CD4-positive, alpha-beta T cell (primary cell): ENCODE results near the gene IFT43. TPM values are rescaled to one million over a fixed set of nuclear protein-coding genes. Genes with fewer than 3 reads are reported as not detected.

ENCODE experiments used
- ATAC-seq: fragments of 200-7000 bp; cut with Tn5 transposase; one replicate; pipeline ENCODE4 v1.10.0; 2022; ENCODE audit warnings: mild to moderate bottlenecking; ENCODE audit not compliant: poor library complexity
- CTCF ChIA-PET: fragments of 350-600 bp; sonication (Branson Sonifier 250); formaldehyde crosslinking; loops from one replicate; lab custom pipeline; 2021; ENCODE audit warnings: antibody characterized with exemption, inconsistent platforms; lab: Charles Lee
- POLR2A ChIA-PET: fragments of 350-600 bp; sonication (Branson Sonifier 250); formaldehyde crosslinking; loops from one replicate; lab custom pipeline; 2021; ENCODE audit warnings: antibody characterized with exemption, inconsistent platforms; lab: Charles Lee
- DNase-seq, 14 experiments: peaks; one replicate each; pipeline ENCODE4 v3.0.0-alpha.2; 2013 to 2020; ENCODE audit warnings: mixed read lengths in 2 of 14
- H3K27ac ChIP-seq, 2 donors: one replicate each; pipeline versions ENCODE4 v1.5.1 to v1.7.0; 2013; ENCODE audit warnings: low read length in 2 of 2, low read depth in 1 of 2, mild to moderate bottlenecking in 1 of 2
- H3K27me3 ChIP-seq, 2 experiments: 1 replicate in 1 of 2; 2 replicates in 1 of 2; pipeline versions ENCODE4 v1.6.1 to v1.7.0; 2013; ENCODE audit warnings: low read length in 2 of 2, control low read depth in 1 of 2, mild to moderate bottlenecking in 1 of 2, moderate library complexity in 1 of 2; ENCODE audit not compliant: insufficient read depth in 2 of 2, control insufficient read depth in 1 of 2
- H3K36me3 ChIP-seq: one replicate; pipeline ENCODE4 v1.6.1; 2013; ENCODE audit warnings: low read length, control low read depth; ENCODE audit not compliant: insufficient read depth
- H3K4me1 ChIP-seq: one replicate; pipeline ENCODE4 v1.6.1; 2013; ENCODE audit warnings: low read length, control low read depth; ENCODE audit not compliant: insufficient read depth
- H3K4me3 ChIP-seq: one replicate; pipeline ENCODE4 v1.5.1; 2013; ENCODE audit warnings: mild to moderate bottlenecking, low read length, moderate library complexity
- H3K9me3 ChIP-seq, 2 experiments: 1 replicate in 1 of 2; 2 replicates in 1 of 2; pipeline versions ENCODE4 v1.6.1 to v1.7.0; 2013; ENCODE audit warnings: low read length in 2 of 2, mild to moderate bottlenecking in 2 of 2, control low read depth in 1 of 2, moderate library complexity in 1 of 2; ENCODE audit not compliant: control insufficient read depth in 1 of 2, insufficient read depth in 1 of 2
- H3K27ac Mint-ChIP-seq: one replicate; pipeline ENCODE4 v1.8.0; 2020; ENCODE audit warnings: mixed read lengths
- H3K27me3 Mint-ChIP-seq: one replicate; pipeline ENCODE4 v1.8.0; 2021; ENCODE audit warnings: mixed read lengths
- H3K36me3 Mint-ChIP-seq: one replicate; pipeline ENCODE4 v1.8.0; 2021; ENCODE audit warnings: low read depth, mixed read lengths
- H3K4me1 Mint-ChIP-seq: one replicate; pipeline ENCODE4 v1.8.0; 2021; ENCODE audit warnings: low read depth, mixed read lengths
- H3K4me3 Mint-ChIP-seq: one replicate; pipeline ENCODE4 v1.8.0; 2020; ENCODE audit warnings: mild to moderate bottlenecking, mixed read lengths
- H3K9me3 Mint-ChIP-seq: one replicate; pipeline ENCODE4 v1.8.0; 2020; ENCODE audit warnings: mixed read lengths
- intact Hi-C, 2 experiments: fragments of 100-400 bp; cut with DNase I in 1 of 2; cut with micrococcal nuclease in 1 of 2; formaldehyde crosslinking; loops; one replicate each; pipeline versions ENCODE4 v1.15.1 to v1.9.0; 2023 to 2025; cut with DNase I, micrococcal nuclease
- total RNA-seq, 174 experiments: library from RNA in 2 of 174; stranded (reverse) in 2 of 174; gene quantifications; one replicate each; pipeline ENCODE4 v1.2.3 and lab custom pipeline; 2021 to 2026
- TF ChIP-seq, protein P1 (sequence below): fragments of 200-600 bp; IDR thresholded peaks from one replicate; pipeline ENCODE4 v1.8.0; 2022; ENCODE audit warnings: antibody characterized with exemption, mild to moderate bottlenecking

The IFT43 gene
- total RNA-seq, 2 experiments from 2014 or later: 10.0 to 11.1 TPM

DNA sequence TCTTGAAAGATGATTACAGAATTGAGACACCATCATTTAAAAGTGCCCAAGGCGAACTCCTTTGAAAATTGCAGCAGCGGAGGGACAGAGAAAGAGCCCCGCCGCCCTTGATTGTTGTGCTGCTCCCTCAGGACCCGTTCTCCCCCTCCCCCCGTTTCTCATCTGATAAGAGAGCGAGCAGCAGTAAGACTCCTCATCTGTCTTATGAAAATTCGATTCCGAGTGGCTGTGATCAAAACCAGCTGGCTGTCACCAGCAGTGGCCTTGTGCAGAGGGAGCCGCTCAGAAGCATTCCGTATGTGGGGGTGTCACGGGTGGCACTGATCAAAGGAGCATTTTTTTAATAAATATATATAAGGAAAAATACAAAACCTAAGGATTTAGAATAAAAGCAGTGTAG, 88.2 kb downstream of the IFT43 start:
- ATAC-seq (no peak), DNase-seq (no peak)
- H3K4me1 Mint-ChIP-seq: no peaks in the 10 kb centered on the region
- H3K4me1 ChIP-seq: no peaks in the 10 kb centered on the region
- TF ChIP-seq, protein P1, sequence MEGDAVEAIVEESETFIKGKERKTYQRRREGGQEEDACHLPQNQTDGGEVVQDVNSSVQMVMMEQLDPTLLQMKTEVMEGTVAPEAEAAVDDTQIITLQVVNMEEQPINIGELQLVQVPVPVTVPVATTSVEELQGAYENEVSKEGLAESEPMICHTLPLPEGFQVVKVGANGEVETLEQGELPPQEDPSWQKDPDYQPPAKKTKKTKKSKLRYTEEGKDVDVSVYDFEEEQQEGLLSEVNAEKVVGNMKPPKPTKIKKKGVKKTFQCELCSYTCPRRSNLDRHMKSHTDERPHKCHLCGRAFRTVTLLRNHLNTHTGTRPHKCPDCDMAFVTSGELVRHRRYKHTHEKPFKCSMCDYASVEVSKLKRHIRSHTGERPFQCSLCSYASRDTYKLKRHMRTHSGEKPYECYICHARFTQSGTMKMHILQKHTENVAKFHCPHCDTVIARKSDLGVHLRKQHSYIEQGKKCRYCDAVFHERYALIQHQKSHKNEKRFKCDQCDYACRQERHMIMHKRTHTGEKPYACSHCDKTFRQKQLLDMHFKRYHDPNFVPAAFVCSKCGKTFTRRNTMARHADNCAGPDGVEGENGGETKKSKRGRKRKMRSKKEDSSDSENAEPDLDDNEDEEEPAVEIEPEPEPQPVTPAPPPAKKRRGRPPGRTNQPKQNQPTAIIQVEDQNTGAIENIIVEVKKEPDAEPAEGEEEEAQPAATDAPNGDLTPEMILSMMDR: no peak
- intact Hi-C loops: no loop called here
- H3K36me3 Mint-ChIP-seq: peaks cover 8% of the 10 kb centered on the region
- H3K36me3 ChIP-seq: no peaks in the 10 kb centered on the region
- H3K27me3 Mint-ChIP-seq: no peaks in the 10 kb centered on the region
- no peak overlapping the region for H3K27ac Mint-ChIP-seq
- H3K27me3 ChIP-seq: no peaks in the 10 kb centered on the region
- CTCF ChIA-PET: no interaction called here
- no peak overlapping the region for H3K4me3 ChIP-seq
- POLR2A ChIA-PET: no interaction called here
- no peak overlapping the region for H3K27ac ChIP-seq
- no peaks in the 10 kb centered on the region for H3K9me3 Mint-ChIP-seq
- H3K4me3 Mint-ChIP-seq: no peak overlapping the region
- no peaks in the 10 kb centered on the region for H3K9me3 ChIP-seq

DNA sequence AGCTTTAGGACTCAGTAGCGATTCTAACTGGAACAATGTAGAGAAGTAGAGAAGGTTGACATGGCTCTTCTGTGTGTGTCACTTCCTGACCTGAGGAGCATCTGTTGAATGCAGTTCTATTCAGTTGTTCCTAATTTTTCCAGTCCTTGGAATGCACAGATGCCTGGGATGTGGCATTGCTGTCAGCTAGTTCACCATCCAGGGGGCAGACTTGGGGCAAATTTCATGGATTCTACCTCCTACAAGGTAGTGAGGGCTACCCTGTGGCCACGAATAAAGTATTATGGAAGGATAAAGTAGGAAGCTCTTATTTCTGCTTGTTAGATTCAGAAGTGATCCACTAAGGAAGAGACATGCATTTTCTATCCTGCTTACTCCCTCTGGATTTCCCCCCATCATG, 91.8 kb downstream of the IFT43 start:
- ATAC-seq (no peak), DNase-seq (no peak)
- H3K9me3 ChIP-seq: no peaks in the 10 kb centered on the region
- ChIA-PET CTCF (no interaction called here), POLR2A (no interaction called here)
- Mint-ChIP-seq H3K4me1 (no peaks in the 10 kb centered on the region), H3K9me3 (no peaks in the 10 kb centered on the region), H3K36me3 (peaks cover 3% of the 10 kb centered on the region), H3K4me3 (no peak overlapping the region), H3K27me3 (no peaks in the 10 kb centered on the region), H3K27ac (no peak overlapping the region)
- TF ChIP-seq, protein P1: no peak
- H3K27me3 ChIP-seq: no peaks in the 10 kb centered on the region
- H3K4me3 ChIP-seq: no peak overlapping the region
- H3K27ac ChIP-seq: no peak overlapping the region
- H3K36me3 ChIP-seq: no peaks in the 10 kb centered on the region
- intact Hi-C loops: no loop called here
- no peaks in the 10 kb centered on the region for H3K4me1 ChIP-seq

DNA sequence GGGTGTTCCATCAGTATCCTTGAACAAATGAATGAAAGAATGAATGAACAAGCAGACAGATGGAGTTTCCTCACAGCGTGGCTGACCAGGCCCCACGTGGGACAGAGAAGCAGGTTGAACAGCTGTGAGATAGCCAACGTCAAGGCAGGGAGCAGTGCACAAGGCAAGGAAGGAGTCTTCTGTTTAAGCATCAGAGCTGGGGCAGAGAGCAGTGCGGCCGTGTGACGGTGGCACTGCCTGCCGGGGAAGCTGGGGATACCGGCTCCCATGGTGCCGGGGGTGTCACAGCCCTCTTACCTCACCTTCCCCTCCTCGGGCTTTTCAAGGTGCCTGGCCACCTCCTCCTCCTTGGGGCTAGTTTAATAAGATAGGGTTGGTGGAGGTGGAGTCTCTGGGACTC, 92.9 kb downstream of the IFT43 start:
- Mint-ChIP-seq H3K27me3 (no peaks in the 10 kb centered on the region), H3K9me3 (no peaks in the 10 kb centered on the region), H3K4me1 (no peaks in the 10 kb centered on the region), H3K36me3 (peaks cover 7% of the 10 kb centered on the region), H3K27ac (no peak overlapping the region), H3K4me3 (no peak overlapping the region)
- TF ChIP-seq, protein P1: no peak
- CTCF ChIA-PET: no interaction called here
- Histone ChIP-seq H3K27me3 (no peaks in the 10 kb centered on the region), H3K4me3 (no peak overlapping the region), H3K36me3 (no peaks in the 10 kb centered on the region), H3K4me1 (no peaks in the 10 kb centered on the region), H3K9me3 (no peaks in the 10 kb centered on the region), H3K27ac (no peak overlapping the region)
- intact Hi-C loops: no loop called here
- POLR2A ChIA-PET: no interaction called here
- ATAC-seq (no peak), DNase-seq (no peak)
